KMS-11 (cell line): ENCODE measurements around the gene ACAN.

ENCODE experiments used
- H2AFZ ChIP-seq: fragments of 200-600 bp; sonication (generic); 2 replicates; pipeline ENCODE4 v1.6.1; 2016; ENCODE audit warnings: antibody characterized with exemption, mixed run types, low read depth
- H3K27ac ChIP-seq: fragments of 200-600 bp; sonication (generic); 2 replicates; pipeline ENCODE4 v1.6.1; 2016; ENCODE audit warnings: mild to moderate bottlenecking, mixed run types
- H3K27me3 ChIP-seq: fragments of 200-600 bp; sonication (generic); 2 replicates; pipeline ENCODE4 v1.6.1; 2017; ENCODE audit warnings: mild to moderate bottlenecking, low read depth, mixed run types, moderate library complexity; ENCODE audit not compliant: insufficient read depth
- H3K36me3 ChIP-seq: fragments of 200-600 bp; sonication (generic); 2 replicates; pipeline ENCODE4 v1.6.1; 2017; ENCODE audit warnings: mild to moderate bottlenecking, mixed run types; ENCODE audit not compliant: insufficient read depth
- H3K4me1 ChIP-seq: fragments of 200-600 bp; sonication (generic); 2 replicates; pipeline ENCODE4 v1.6.1; 2016; ENCODE audit warnings: mild to moderate bottlenecking, low read depth, mixed run types; ENCODE audit not compliant: poor library complexity, severe bottlenecking
- H3K4me2 ChIP-seq: fragments of 200-600 bp; sonication (generic); 2 replicates; pipeline ENCODE4 v1.7.0; 2016; ENCODE audit warnings: mild to moderate bottlenecking, mixed run types
- H3K4me3 ChIP-seq: fragments of 200-600 bp; sonication (generic); IDR thresholded peaks from 2 replicates; pipeline ENCODE4 v1.6.1; 2017; ENCODE audit warnings: low read depth, low read length, mixed read lengths; ENCODE audit not compliant: insufficient read depth
- H3K79me2 ChIP-seq: fragments of 200-600 bp; sonication (generic); 2 replicates; pipeline ENCODE4 v1.6.1; 2016; ENCODE audit warnings: low read depth, mixed run types; ENCODE audit not compliant: insufficient read depth
- H3K9ac ChIP-seq: fragments of 200-600 bp; sonication (generic); 2 replicates; pipeline ENCODE4 v1.6.1; 2016; ENCODE audit warnings: mild to moderate bottlenecking, mixed run types
- H4K20me1 ChIP-seq: fragments of 200-600 bp; sonication (generic); 2 replicates; pipeline ENCODE4 v1.6.1; 2016; ENCODE audit warnings: mild to moderate bottlenecking, mixed run types; ENCODE audit not compliant: insufficient read depth
- TF ChIP-seq, protein P1 (sequence below): fragments of 200-600 bp; sonication (generic); conservative IDR thresholded peaks from 2 replicates; pipeline ENCODE4 v1.6.1; 2017; ENCODE audit warnings: low read depth, mild to moderate bottlenecking, antibody characterized with exemption, low read length, moderate library complexity, mixed read lengths

Gene ACAN

GRCh38 chr15:88876573-88876972 is 73.3 kb downstream of the ACAN start:
- no peak overlapping the region for H3K27ac ChIP-seq
- no peaks in the 10 kb centered on the region for H3K4me1 ChIP-seq
- H4K20me1 ChIP-seq = no peaks in the 10 kb centered on the region
- H3K27me3 ChIP-seq = no peaks in the 10 kb centered on the region
- H2AFZ ChIP-seq = no peak overlapping the region
- H3K36me3 ChIP-seq = no peaks in the 10 kb centered on the region
- TF ChIP-seq, protein P1, sequence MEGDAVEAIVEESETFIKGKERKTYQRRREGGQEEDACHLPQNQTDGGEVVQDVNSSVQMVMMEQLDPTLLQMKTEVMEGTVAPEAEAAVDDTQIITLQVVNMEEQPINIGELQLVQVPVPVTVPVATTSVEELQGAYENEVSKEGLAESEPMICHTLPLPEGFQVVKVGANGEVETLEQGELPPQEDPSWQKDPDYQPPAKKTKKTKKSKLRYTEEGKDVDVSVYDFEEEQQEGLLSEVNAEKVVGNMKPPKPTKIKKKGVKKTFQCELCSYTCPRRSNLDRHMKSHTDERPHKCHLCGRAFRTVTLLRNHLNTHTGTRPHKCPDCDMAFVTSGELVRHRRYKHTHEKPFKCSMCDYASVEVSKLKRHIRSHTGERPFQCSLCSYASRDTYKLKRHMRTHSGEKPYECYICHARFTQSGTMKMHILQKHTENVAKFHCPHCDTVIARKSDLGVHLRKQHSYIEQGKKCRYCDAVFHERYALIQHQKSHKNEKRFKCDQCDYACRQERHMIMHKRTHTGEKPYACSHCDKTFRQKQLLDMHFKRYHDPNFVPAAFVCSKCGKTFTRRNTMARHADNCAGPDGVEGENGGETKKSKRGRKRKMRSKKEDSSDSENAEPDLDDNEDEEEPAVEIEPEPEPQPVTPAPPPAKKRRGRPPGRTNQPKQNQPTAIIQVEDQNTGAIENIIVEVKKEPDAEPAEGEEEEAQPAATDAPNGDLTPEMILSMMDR = no peak
- no peak overlapping the region for H3K9ac ChIP-seq
- H3K79me2 ChIP-seq = no peaks in the 10 kb centered on the region
- H3K4me3 ChIP-seq = no peak overlapping the region
- H3K4me2 ChIP-seq = no peak overlapping the region

- H3K79me2 ChIP-seq = no peaks in the 10 kb centered on the region
- H2AFZ ChIP-seq = no peak overlapping the region
- no peak overlapping the region for H3K4me3 ChIP-seq
- no peak overlapping the region for H3K27ac ChIP-seq
- TF ChIP-seq, protein P1 = no peak
- no peak overlapping the region for H3K9ac ChIP-seq
- H3K4me2 ChIP-seq = no peak overlapping the region
- no peaks in the 10 kb centered on the region for H3K36me3 ChIP-seq
- no peaks in the 10 kb centered on the region for H3K27me3 ChIP-seq
- H4K20me1 ChIP-seq = no peaks in the 10 kb centered on the region
- H3K4me1 ChIP-seq = no peaks in the 10 kb centered on the region
Measured at GRCh38 chr15:88877415-88877814, 74.2 kb downstream of the ACAN start.

GRCh38 chr15:88877906-88878305 is 74.7 kb downstream of the ACAN start:
- Histone ChIP-seq H3K4me2 (no peak overlapping the region), H3K4me1 (no peaks in the 10 kb centered on the region), H2AFZ (no peak overlapping the region), H4K20me1 (no peaks in the 10 kb centered on the region), H3K4me3 (no peak overlapping the region), H3K79me2 (no peaks in the 10 kb centered on the region), H3K36me3 (no peaks in the 10 kb centered on the region), H3K9ac (no peak overlapping the region), H3K27ac (no peak overlapping the region), H3K27me3 (no peaks in the 10 kb centered on the region)
- TF ChIP-seq, protein P1 = no peak

DNA sequence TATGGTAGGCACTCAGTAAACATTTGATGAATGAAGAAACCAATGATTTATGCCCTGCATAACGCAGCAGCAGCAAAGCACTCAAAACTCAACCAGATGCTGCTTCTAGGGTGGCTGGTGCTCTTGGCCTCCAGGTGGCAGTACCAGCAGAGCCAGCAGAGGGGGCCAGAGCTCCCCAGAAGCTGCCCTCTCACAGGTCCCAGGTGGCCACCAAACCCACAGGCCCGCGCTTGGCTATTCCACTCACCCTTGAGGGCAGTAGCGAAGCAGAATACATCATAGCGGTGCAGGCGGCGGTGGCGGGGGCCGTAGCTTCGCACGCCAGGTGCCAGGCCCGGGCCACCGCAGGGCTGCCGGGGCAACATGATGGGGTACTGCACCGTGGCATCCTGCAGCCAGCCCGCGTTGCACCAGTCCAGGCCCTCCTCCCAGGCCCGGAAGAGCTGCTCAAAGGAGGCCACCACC is 75.5 kb downstream of the ACAN start:
- TF ChIP-seq, protein P1 = peak; percentile 85
- H3K4me1 ChIP-seq = no peaks in the 10 kb centered on the region
- no peak overlapping the region for H3K4me3 ChIP-seq
- no peak overlapping the region for H2AFZ ChIP-seq
- no peaks in the 10 kb centered on the region for H4K20me1 ChIP-seq
- H3K79me2 ChIP-seq = no peaks in the 10 kb centered on the region
- H3K4me2 ChIP-seq = no peak overlapping the region
- H3K27me3 ChIP-seq = no peaks in the 10 kb centered on the region
- no peak overlapping the region for H3K9ac ChIP-seq
- no peaks in the 10 kb centered on the region for H3K36me3 ChIP-seq
- H3K27ac ChIP-seq = no peak overlapping the region
